ENCODE data around the gene TAF3. TPM values are rescaled to one million over a fixed set of nuclear protein-coding genes. Genes with fewer than 3 reads are reported as not detected.

The TAF3 gene
- total RNA-seq, 1 donor from 2014 or later = 12.7 TPM

DNA sequence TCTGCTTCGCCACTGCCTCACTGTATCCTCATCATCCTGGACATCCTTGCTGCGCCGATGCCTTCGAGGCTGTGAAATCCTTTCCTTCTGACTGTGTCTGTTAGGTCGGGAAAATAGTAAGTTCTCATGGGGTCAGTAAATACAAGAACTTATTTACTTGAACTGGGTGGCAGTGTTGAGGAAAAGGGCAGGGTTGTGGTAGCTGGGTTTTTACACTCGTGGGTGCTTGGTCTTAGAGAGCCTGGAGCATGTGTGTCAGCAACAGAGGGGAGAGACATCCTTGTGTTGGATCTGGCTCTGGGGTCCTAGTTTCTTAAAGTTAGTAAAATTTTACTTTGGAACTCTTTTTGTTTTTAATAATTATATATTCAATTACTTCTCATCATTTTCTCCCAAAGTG lies 123.3 kb downstream of the TAF3 start:
- Histone ChIP-seq H3K4me1 (peaks cover 17% of the 10 kb centered on the region), H3K27me3 (ENCODE audit: low read depth) (no peaks in the 10 kb centered on the region), H3K27ac (replicated peaks) (no peak overlapping the region), H3K9me3 (replicated peaks) (peaks cover 25% of the 10 kb centered on the region), H3K4me3 (no peak overlapping the region), H3K36me3 (no peaks in the 10 kb centered on the region)
- no peak for DNase-seq
- intact Hi-C loops (cut with micrococcal nuclease) = no loop called here
- TF ChIP-seq, protein P1, sequence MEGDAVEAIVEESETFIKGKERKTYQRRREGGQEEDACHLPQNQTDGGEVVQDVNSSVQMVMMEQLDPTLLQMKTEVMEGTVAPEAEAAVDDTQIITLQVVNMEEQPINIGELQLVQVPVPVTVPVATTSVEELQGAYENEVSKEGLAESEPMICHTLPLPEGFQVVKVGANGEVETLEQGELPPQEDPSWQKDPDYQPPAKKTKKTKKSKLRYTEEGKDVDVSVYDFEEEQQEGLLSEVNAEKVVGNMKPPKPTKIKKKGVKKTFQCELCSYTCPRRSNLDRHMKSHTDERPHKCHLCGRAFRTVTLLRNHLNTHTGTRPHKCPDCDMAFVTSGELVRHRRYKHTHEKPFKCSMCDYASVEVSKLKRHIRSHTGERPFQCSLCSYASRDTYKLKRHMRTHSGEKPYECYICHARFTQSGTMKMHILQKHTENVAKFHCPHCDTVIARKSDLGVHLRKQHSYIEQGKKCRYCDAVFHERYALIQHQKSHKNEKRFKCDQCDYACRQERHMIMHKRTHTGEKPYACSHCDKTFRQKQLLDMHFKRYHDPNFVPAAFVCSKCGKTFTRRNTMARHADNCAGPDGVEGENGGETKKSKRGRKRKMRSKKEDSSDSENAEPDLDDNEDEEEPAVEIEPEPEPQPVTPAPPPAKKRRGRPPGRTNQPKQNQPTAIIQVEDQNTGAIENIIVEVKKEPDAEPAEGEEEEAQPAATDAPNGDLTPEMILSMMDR (IDR thresholded peaks at IDR 0.05; ENCODE audit: borderline replicate concordance) = no peak

DNA sequence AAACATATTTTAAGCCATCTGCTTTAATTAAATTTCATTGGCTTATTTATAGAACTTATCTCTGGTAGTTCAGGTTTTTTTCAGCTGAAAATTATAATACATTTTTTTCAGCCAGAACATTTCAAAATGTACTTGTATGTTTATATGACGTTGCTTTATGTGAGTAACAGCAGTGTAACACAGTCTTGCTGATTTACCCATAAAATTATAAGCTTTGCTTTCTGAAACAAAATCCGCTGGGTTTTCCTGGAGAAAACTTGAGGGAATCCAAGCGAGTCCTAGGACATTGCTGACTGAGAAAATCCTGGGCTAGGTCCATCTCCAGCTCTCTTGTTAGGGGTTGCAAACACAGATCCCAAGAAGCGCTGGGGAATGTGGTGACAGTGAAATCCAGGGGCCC lies 124.0 kb downstream of the TAF3 start:
- intact Hi-C loops (cut with micrococcal nuclease) = no loop called here
- H3K9me3 ChIP-seq (replicated peaks) = peaks cover 17% of the 10 kb centered on the region
- H3K4me1 ChIP-seq = peaks cover 17% of the 10 kb centered on the region
- no peaks in the 10 kb centered on the region for H3K36me3 ChIP-seq
- TF ChIP-seq, protein P1 (IDR thresholded peaks at IDR 0.05; ENCODE audit: borderline replicate concordance) = no peak
- no peak overlapping the region for H3K4me3 ChIP-seq
- no peak for DNase-seq
- no peak overlapping the region for H3K27ac ChIP-seq (replicated peaks)
- H3K27me3 ChIP-seq (ENCODE audit: low read depth) = no peaks in the 10 kb centered on the region

DNA sequence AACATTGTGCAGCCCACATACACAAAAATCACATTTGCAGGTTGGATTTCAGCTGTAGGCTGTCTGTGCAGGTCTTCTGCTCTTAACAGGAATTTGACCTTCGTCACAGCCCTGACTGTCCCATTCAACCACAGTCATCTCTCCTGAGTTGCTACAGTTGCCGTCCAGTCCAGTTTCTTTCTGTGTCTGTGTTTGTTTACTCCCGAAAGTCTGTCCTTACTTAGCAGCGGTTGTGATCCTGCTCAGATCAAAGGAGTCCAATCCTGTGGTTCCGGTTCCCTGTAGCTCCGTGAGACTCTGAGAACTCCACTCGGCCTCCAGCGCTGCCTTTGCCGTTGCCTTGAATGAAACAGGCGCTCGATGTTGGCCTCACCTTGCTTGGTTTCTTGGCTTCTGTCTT lies 124.6 kb downstream of the TAF3 start:
- TF ChIP-seq, protein P1 (IDR thresholded peaks at IDR 0.05; ENCODE audit: borderline replicate concordance) = no peak
- Histone ChIP-seq H3K9me3 (replicated peaks) (peaks cover 15% of the 10 kb centered on the region), H3K36me3 (no peaks in the 10 kb centered on the region), H3K27ac (replicated peaks) (no peak overlapping the region), H3K4me1 (peaks cover 17% of the 10 kb centered on the region), H3K27me3 (ENCODE audit: low read depth) (no peaks in the 10 kb centered on the region), H3K4me3 (no peak overlapping the region)
- intact Hi-C loops (cut with micrococcal nuclease) = no loop called here
- no peak for DNase-seq

DNA sequence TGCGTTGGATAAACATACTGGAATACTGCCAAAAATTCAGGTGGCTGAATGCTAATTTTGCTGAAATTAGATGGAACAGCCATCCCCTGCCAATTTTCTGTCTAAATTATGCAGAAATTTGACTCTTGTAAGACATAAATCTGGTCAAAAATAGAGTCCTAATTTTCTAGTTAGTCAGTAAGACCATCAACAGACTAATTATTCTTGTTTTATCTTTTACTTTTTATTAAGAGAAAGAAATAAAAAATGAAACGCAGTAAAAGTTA lies 125.8 kb downstream of the TAF3 start:
- no peak for DNase-seq
- H3K4me1 ChIP-seq = peaks cover 17% of the 10 kb centered on the region
- no peak overlapping the region for H3K4me3 ChIP-seq
- TF ChIP-seq, protein P1 (IDR thresholded peaks at IDR 0.05; ENCODE audit: borderline replicate concordance) = no peak
- no peak overlapping the region for H3K27ac ChIP-seq (replicated peaks)
- no peaks in the 10 kb centered on the region for H3K36me3 ChIP-seq
- intact Hi-C loops (cut with micrococcal nuclease) = no loop called here
- H3K27me3 ChIP-seq (ENCODE audit: low read depth) = no peaks in the 10 kb centered on the region
- peaks cover 12% of the 10 kb centered on the region for H3K9me3 ChIP-seq (replicated peaks)

DNA sequence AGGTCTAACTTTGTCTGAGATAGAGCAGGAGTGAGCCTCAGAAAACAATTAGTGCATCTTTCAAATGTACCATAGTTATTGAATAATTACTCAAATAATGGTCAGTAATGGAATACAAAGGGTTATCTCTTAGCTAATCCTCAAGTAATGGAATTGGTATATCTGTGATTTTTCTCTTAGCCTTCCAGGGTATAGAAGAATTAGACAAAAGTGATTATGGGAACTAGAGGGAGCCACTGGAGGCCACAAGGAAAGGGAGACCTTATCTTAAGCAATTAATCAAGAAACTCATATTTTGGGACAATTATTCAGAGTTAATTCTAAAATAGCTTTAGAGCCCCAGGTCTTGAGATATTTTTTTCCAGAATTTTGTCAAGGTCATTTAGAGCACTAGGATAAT lies 126.2 kb downstream of the TAF3 start:
- H3K36me3 ChIP-seq = no peaks in the 10 kb centered on the region
- peaks cover 17% of the 10 kb centered on the region for H3K4me1 ChIP-seq
- TF ChIP-seq, protein P1 (IDR thresholded peaks at IDR 0.05; ENCODE audit: borderline replicate concordance) = no peak
- H3K4me3 ChIP-seq = no peak overlapping the region
- DNase-seq = no peak
- H3K27me3 ChIP-seq (ENCODE audit: low read depth) = no peaks in the 10 kb centered on the region
- H3K27ac ChIP-seq (replicated peaks) = no peak overlapping the region
- intact Hi-C loops (cut with micrococcal nuclease) = no loop called here
- peaks cover 9% of the 10 kb centered on the region for H3K9me3 ChIP-seq (replicated peaks)

DNA sequence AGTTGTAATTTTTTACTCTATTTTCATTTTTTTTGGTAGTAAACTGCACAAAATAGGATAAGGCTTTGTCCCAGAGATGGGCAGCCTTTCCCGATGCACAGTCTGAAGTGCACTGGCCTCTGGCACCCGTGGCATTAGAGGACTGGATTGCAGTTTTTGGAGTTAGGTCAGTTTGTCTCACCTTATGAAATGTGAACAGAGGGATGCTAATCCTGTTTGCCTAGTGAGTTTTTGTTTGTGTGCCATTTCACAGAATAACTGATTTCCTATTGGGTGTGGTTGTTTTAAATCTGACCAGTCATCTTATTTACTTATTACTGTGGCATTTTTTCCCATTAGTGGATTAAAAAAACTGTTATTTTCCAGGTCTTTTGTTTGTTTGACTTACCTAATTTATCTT lies 126.7 kb downstream of the TAF3 start:
- Histone ChIP-seq H3K27me3 (ENCODE audit: low read depth) (no peaks in the 10 kb centered on the region), H3K27ac (replicated peaks) (no peak overlapping the region), H3K4me3 (no peak overlapping the region), H3K4me1 (peaks cover 17% of the 10 kb centered on the region), H3K9me3 (replicated peaks) (peaks cover 4% of the 10 kb centered on the region), H3K36me3 (no peaks in the 10 kb centered on the region)
- TF ChIP-seq, protein P1 (IDR thresholded peaks at IDR 0.05; ENCODE audit: borderline replicate concordance) = no peak
- intact Hi-C loops (cut with micrococcal nuclease) = no loop called here
- no peak for DNase-seq
